HG03039 (cell line): ENCODE measurements around the gene TPRN.

Experiments used
- ATAC-seq: cut with Tn5 transposase; IDR thresholded peaks from one replicate; pipeline ENCODE4 v1.9.1; 2021; ENCODE audit warnings: mild to moderate bottlenecking, moderate library complexity; ENCODE audit not compliant: unreplicated experiment

TPRN gene

DNA sequence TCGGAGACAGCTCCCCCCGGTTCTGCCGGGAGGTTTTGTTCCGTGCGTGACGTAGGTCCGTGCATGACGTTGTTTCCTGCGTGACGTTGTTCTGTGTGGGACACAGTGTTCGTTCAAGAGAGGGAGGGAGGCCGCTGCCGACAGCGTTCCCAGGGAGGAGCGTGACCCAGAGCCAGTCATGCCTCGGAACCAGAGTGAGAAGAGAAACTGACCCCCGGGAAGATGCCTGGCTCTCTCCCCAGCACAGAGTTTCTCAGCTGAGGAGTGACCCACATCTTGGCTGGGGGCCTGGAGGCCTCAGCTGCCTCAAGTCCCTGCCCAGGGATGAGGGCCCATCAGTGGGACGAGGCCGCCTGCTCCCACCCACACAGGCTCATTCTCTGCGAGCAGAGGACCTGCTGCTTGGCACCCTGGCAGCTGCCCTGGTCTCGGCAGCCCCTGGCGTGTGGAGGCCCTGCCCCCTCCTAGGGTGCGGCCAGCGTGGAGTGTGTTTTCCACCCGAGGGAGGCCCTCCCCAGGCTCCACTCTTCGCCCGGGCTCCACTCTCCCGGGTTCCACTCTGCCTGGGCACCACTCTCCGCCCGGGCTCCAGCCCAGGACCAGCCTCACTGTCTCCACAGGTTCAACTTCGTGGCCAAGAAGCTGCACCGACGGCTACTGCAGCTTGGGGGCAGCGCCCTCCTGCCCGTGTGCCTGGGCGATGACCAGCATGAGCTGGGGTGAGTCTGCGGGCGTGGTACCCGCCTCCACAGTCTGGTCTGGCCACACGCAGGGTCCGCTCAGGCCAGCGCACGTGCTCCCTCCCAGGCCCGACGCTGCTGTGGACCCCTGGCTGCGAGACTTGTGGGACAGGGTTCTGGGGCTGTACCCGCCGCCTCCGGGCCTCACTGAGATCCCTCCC is 12.9 kb upstream of the TPRN start:
- ATAC-seq, result no peak

DNA sequence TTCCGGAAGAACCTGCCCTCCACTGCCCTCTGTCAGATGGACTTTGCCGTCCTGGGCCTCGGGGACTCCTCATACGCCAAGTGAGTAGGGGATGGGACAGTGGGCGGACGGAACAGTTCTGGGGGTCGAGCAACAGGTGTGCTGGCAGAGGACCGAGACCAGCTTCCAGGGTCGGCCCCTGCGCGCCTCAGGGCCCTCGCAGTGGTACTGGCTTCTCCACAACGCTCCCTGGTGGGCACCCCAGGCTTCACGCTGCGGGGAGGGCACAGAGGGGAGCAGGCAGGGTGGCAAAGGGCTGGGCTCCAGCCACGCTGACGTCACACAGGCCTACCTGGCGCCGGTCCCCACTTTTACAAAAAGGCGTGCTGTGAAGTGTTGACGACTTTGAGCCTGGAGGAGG is 12.0 kb upstream of the TPRN start:
- no peak for ATAC-seq

- ATAC-seq, result no peak
Observed at GRCh38 chr9:137211532-137211931, 11.0 kb upstream of the TPRN start.

DNA sequence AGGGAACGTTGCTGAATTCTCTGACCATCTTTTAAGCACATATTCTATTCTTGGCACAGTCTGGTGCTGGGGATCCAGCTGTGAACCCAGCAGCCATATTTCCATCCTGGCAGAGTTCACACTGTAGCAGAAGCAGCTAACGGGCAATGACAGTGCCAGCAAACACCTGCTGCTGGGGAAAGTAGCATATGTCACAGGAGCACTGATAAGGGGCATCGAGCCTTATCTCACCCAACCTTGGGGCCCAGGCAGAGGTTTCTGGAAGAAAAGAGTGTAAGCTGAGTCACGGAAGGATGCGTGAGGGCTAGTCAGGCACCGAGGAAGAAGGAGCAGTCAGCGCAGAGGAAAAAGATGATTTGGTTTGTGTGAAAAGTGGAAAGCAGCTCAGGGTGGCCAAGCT is 6.1 kb upstream of the TPRN start:
- no peak for ATAC-seq

DNA sequence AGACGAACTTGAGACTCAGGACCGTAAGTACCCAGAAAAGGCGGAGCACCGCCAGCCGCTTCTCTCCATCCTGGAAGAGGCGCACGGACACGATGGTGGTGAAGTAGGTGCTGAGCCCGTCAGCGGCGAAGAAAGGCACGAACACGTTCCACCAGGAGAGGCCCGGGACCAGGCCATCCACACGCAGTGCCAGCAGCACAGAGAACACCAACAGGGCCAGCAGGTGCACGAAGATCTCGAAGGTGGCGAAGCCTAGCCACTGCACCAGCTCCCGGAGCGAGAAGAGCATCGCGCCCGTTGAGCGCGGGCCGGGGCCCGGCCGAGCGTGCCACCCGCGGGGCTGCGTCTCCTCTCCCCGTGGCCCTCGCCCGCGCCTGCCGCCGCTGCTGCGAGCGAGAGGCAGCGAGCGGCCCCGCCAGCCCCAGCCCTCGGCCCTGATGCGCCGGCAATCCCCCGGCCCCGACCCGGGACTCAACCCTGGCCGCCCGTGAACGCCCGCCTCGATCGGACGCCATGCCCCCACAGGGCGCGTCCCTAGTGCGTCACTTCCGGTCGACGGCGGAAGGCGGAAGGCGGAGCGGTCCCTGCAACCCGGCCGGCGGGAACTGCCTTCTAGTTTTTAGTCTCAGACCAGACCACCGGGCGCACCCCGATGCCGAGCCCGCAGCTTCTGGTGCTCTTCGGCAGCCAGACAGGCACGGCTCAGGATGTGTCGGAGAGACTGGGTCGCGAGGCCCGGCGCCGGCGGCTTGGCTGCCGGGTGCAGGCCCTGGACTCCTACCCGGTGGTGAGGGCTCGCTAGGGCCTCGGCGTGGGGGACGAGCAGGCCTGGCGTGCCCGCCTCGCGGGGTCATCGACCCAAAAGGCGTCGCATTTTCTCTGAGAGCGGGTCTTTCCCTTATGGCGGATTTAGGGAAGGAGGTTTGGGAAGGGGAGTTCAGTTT is 4.9 kb upstream of the TPRN start, which contains the start of the genes NDOR1 and TMEM203:
Gene NDOR1, plus strand, starts transcription at position 575 of the 944 bp plus-strand sequence. Its CDS starts 78 bp downstream, at position 653.
Gene TMEM203, minus strand, starts transcription at position 523 of the 944 bp plus-strand sequence. Its CDS starts 234 bp downstream, at position 289.
- ATAC-seq, result peak; percentile 42

DNA sequence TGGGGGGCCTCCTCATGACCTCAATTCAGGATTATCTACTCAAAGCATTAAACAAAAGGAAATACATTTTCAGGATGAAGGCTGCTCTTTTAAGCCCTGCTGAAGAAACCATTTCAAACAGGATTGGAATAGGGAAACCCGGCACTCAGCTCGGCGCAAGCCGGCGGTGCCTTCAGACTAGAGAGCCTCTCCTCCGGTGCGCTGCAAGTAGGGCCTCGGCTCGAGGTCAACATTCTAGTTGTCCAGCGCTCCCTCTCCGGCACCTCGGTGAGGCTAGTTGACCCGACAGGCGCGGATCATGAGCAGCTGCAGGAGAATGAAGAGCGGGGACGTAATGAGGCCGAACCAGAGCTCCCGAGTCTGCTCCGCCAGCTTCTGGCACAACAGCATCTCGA is 4.2 kb upstream of the TPRN start:
- no peak for ATAC-seq

- ATAC-seq, result no peak
Observed at GRCh38 chr9:137202966-137203365, 2.4 kb upstream of the TPRN start.

GRCh38 chr9:137201205-137201868 is 796 bp upstream of the TPRN start:
- no peak for ATAC-seq

GRCh38 chr9:137199411-137200121 is 975 bp downstream of the TPRN start:
- no peak for ATAC-seq

- ATAC-seq, result no peak
Observed at GRCh38 chr9:137198902-137199283, 1.6 kb downstream of the TPRN start.

DNA sequence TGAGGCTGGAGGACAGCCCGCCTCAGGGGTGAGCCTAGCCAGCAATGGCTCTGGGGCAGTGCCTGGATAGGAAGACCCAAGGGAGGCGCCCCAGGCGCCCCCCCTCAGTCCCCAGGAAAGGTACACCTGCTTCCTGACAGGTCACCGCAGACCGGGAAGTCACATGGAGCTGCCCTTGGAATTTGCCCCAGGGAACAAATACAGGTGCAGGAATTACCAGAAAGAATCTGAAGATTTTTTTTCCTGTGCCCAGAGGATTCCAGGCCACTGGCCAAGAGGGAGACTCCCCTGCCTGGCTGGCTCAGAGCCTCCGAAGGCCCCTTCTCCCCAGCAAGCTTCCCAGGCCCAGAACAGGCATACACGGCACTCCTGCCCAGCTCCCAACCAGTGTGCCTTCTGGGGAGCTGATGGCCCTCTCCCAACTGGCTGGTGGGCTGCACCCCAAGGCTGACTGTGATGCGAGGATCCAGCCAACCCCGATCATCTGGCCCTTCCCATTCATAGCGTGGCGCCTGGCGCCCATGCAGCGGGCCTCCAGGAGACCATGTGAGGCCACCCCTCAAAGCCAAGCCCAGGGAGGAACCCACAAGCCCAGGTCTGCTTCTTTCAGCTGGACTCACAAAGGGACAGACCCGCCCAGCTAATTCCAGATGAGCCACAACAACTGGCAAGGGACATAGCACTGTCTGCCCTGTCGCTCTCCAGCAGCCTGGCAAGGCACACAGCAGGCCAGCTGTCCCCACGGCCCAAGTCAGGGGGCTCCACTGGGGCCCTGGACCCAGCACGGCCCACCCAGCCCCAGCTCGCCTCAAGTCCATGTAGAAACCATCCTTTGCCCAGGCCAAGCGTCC is 2.3 kb downstream of the TPRN start:
- ATAC-seq, result no peak

GRCh38 chr9:137195525-137196220 is 4.9 kb downstream of the TPRN start:
- no peak for ATAC-seq

DNA sequence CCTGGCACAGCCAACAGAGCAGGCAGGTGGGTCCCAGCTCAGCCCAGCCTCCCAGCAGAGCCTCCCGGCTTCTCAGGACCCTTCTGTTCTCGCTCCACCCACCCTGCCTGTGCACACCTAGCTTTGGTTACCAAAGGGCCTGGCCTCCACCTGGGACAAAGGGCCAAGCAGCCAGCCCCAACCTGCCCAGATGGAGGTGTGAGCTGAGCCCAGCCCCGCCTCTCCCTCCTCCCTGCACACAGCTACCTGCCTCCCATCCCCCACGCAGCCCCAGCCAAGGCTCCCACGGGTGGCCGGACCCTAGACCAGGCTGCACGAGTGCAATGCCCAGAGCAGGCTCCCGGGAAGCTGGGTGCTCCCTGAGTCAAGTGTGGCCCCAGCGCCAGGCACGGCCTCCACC is 5.6 kb downstream of the TPRN start:
- no peak for ATAC-seq

DNA sequence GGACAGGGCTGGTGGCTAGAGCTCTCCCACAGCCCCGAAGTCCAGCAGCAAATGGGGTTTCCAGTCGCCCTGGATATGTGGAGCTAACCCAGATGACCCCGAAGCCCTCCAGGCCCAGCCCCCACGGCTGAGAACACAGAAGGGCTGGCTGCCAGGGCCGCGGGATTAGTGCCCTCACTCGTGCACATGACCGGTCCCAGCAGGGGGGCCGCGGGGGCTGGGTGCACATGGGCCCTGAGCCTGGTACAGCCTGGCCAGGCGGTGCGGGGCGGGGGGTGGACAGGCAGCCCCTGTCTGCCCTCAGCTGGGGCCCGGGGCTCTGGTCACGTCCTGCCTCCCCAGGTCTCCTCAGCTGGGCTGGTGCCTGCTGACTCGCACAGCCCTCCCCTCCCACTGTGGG is 6.2 kb downstream of the TPRN start:
- no peak for ATAC-seq

- no peak for ATAC-seq
Observed at GRCh38 chr9:137193771-137194170, 6.8 kb downstream of the TPRN start.

DNA sequence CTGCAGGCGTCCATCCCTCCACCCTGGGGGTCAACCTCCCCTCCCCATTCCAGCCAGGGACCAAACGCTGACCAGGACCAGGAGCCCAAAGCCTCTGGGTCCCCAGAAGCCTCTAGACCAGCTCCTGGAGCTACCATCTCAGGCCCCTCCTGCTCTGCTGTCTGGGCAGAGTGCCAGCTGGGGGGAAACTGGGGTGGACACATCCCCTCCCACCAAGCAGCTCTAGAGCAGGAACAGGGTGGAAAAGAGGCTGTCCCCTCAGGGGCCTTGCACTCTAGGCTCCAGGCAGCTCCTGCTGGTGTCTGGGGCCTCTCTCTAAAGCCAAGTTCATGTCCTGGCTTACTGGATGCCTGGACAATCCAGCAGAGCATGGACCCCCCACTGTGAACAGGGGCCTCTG is 7.7 kb downstream of the TPRN start:
- no peak for ATAC-seq

DNA sequence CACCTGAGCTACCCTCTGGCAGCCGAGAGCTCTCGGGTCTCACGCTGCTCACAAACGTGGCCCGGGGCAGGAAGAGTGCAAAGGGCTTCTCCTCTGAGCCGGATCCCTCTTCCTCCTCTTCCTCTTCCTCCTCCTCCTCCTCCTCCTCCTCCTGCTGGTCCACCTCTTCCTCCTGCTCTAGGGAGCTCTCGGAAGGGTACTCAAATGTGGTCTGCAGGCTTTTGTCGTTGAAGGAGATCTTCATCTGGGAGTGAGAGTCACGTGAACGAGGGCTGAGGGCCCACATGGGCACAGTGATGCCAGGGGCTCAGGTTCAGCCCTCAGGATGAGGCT is 8.1 kb downstream of the TPRN start:
- no peak for ATAC-seq

GRCh38 chr9:137191691-137192447 is 8.7 kb downstream of the TPRN start:
- ATAC-seq, result no peak
